T47D (cell line): ENCODE measurements around the gene PFKFB1.

Experiments
- DNase-seq, 2 experiments: peaks; one replicate each; pipeline versions ENCODE4 v3.0.0 to v3.0.0-alpha.2; 2011 to 2012; ENCODE audit warnings: low read depth in 1 of 2, low spot score in 1 of 2
- JUND ChIP-seq: IDR thresholded peaks from 2 replicates; pipeline ENCODE4 v1.6.1; 2012; ENCODE audit warnings: low read depth
- in situ Hi-C: cut with HindIII; loops from 2 replicates; pipeline ENCODE4 v1.10.0; 2016; ENCODE audit warnings: low sequenced_read_pairs, low pct_unique_long_range_greater_than_20kb

The PFKFB1 gene

GRCh38 chrX:54978448-54978847 is 15.5 kb downstream of the PFKFB1 start:
- no peak for TF ChIP-seq JUND
- in situ Hi-C loops: no loop called here
- no peak for DNase-seq

GRCh38 chrX:54977387-54977786 is 16.6 kb downstream of the PFKFB1 start:
- no peak for TF ChIP-seq JUND
- no peak for DNase-seq
- in situ Hi-C loops: no loop called here

- TF ChIP-seq JUND: no peak
- DNase-seq: no peak
- in situ Hi-C loops: no loop called here
Observed at GRCh38 chrX:54964766-54965497, 29.1 kb downstream of the PFKFB1 start.

- in situ Hi-C loops: no loop called here
- TF ChIP-seq JUND: no peak
- no peak for DNase-seq
Observed at GRCh38 chrX:54961750-54962149, 32.2 kb downstream of the PFKFB1 start.

- in situ Hi-C loops: no loop called here
- TF ChIP-seq JUND: no peak
- no peak for DNase-seq
Observed at GRCh38 chrX:54950730-54951375, 43.1 kb downstream of the PFKFB1 start.

- in situ Hi-C loops: no loop called here
- DNase-seq: no peak
- TF ChIP-seq JUND: no peak
Observed at GRCh38 chrX:54945224-54945623, 48.8 kb downstream of the PFKFB1 start.

GRCh38 chrX:54944816-54945215 is 49.2 kb downstream of the PFKFB1 start:
- no peak for DNase-seq
- in situ Hi-C loops: no loop called here
- no peak for TF ChIP-seq JUND

- no peak for DNase-seq
- in situ Hi-C loops: no loop called here
- no peak for TF ChIP-seq JUND
Observed at GRCh38 chrX:54937416-54937815, 56.6 kb downstream of the PFKFB1 start.

GRCh38 chrX:54935306-54935705 is 58.7 kb downstream of the PFKFB1 start:
- in situ Hi-C loops: no loop called here

GRCh38 chrX:54934890-54935289 is 59.1 kb downstream of the PFKFB1 start:
- no peak for DNase-seq
- in situ Hi-C loops: no loop called here
- TF ChIP-seq JUND: no peak

More at GRCh38 chrX:54935306-54935705, 58.7 kb downstream of the PFKFB1 start:
- no peak for TF ChIP-seq JUND
- no peak for DNase-seq

- no peak for TF ChIP-seq JUND
- in situ Hi-C loops: no loop called here
- no peak for DNase-seq
Observed at GRCh38 chrX:54934058-54934457, 59.9 kb downstream of the PFKFB1 start.

- in situ Hi-C loops: no loop called here
- TF ChIP-seq JUND: no peak
- no peak for DNase-seq
Observed at GRCh38 chrX:54933150-54933826, 60.7 kb downstream of the PFKFB1 start.

- DNase-seq: no peak
- in situ Hi-C loops: no loop called here
- TF ChIP-seq JUND: no peak
Observed at GRCh38 chrX:54931107-54931506, 62.9 kb downstream of the PFKFB1 start.
